HG02970 (cell line): ENCODE data around the gene KAZALD1.

Experiments
- ATAC-seq: cut with Tn5 transposase; IDR thresholded peaks from one replicate; pipeline ENCODE4 v1.9.1; 2021; ENCODE audit warnings: mild to moderate bottlenecking, moderate library complexity, moderate number of reproducible peaks; ENCODE audit not compliant: unreplicated experiment, low FRiP score

Gene KAZALD1

GRCh38 chr10:101091546-101092290 is 29.9 kb downstream of the KAZALD1 start:
- ATAC-seq, result no peak

GRCh38 chr10:101092881-101093354 is 31.1 kb downstream of the KAZALD1 start:
- ATAC-seq, result no peak

- no peak for ATAC-seq
These were observed 32.5 kb downstream of the KAZALD1 start for GRCh38 chr10:101094121-101094879.

- no peak for ATAC-seq
These were observed 33.2 kb downstream of the KAZALD1 start for GRCh38 chr10:101095004-101095403.

GRCh38 chr10:101095550-101096213 is 33.9 kb downstream of the KAZALD1 start:
- ATAC-seq, result no peak

- ATAC-seq, result no peak
These were observed 34.6 kb downstream of the KAZALD1 start for GRCh38 chr10:101096378-101096777.

- no peak for ATAC-seq
These were observed 36.1 kb downstream of the KAZALD1 start for GRCh38 chr10:101097881-101098280.

GRCh38 chr10:101099901-101100300 is 38.1 kb downstream of the KAZALD1 start:
- no peak for ATAC-seq

- no peak for ATAC-seq
These were observed 39.6 kb downstream of the KAZALD1 start for GRCh38 chr10:101101372-101101881.

GRCh38 chr10:101103430-101103829 is 41.6 kb downstream of the KAZALD1 start:
- no peak for ATAC-seq

GRCh38 chr10:101106351-101106750 is 44.6 kb downstream of the KAZALD1 start:
- ATAC-seq, result no peak

GRCh38 chr10:101107771-101108170 is 46.0 kb downstream of the KAZALD1 start:
- no peak for ATAC-seq

GRCh38 chr10:101110856-101111523 is 49.2 kb downstream of the KAZALD1 start:
- ATAC-seq, result no peak

GRCh38 chr10:101111547-101111946 is 49.8 kb downstream of the KAZALD1 start:
- ATAC-seq, result no peak

GRCh38 chr10:101112799-101113594 is 51.2 kb downstream of the KAZALD1 start:
- ATAC-seq, result no peak

GRCh38 chr10:101113890-101114403 is 52.2 kb downstream of the KAZALD1 start:
- ATAC-seq, result no peak

GRCh38 chr10:101114646-101115045 is 52.9 kb downstream of the KAZALD1 start:
- no peak for ATAC-seq
